Ovary (tissue), 9 donors: ENCODE results near the gene PPIB. TPM values are rescaled to one million over a fixed set of nuclear protein-coding genes. Genes with fewer than 3 reads are reported as not detected.

Experiments used
- DNase-seq, 5 donors: peaks; one replicate each; pipeline ENCODE4 v3.0.0-alpha.2; 2019 to 2020
- H3K27ac ChIP-seq, 2 donors: fragments of 200-600 bp; one replicate each; pipeline versions ENCODE4 v1.5.1 to v1.8.0; 2019 to 2022
- H3K27me3 ChIP-seq: fragments of 200-600 bp; one replicate; pipeline ENCODE4 v1.8.0; 2022
- H3K36me3 ChIP-seq: fragments of 200-600 bp; sonication (generic); one replicate; pipeline ENCODE4 v1.5.1; 2019
- H3K4me1 ChIP-seq: one replicate; pipeline ENCODE4 v1.8.1; 2013; ENCODE audit warnings: mild to moderate bottlenecking, moderate library complexity; ENCODE audit not compliant: insufficient read depth
- H3K4me3 ChIP-seq: fragments of 200-600 bp; sonication (generic); one replicate; pipeline ENCODE4 v1.5.1; 2017
- H3K9me3 ChIP-seq, 2 donors: fragments of 200-600 bp in 1 of 2; sonication (generic) in 1 of 2; one replicate each; pipeline versions ENCODE4 v1.5.1 to v1.8.1; 2013 to 2019; ENCODE audit warnings: mild to moderate bottlenecking in 1 of 2, moderate library complexity in 1 of 2
- EP300 ChIP-seq: sonication (generic); formaldehyde crosslinking; IDR thresholded peaks from one replicate; pipeline ENCODE4 v1.6.1; 2017; ENCODE audit warnings: antibody characterized with exemption
- POLR2A ChIP-seq: fragments of 450-650 bp; IDR thresholded peaks from one replicate; pipeline ENCODE4 v1.6.1; 2017; ENCODE audit warnings: antibody characterized with exemption, mild to moderate bottlenecking, moderate library complexity
- WGBS, 3 donors: extraction: QIAGEN DNeasy Blood & Tissue Kit in 1 of 3; methylation state at CpG; one replicate each; pipeline versions ENCODE4 v1.1.5 to v1.1.7; 2013 to 2017; 5-methylcytosine and 5-hydroxymethylcytosine counted together
- intact Hi-C, 4 donors: fragments of 100-400 bp; cut with DNase I; formaldehyde crosslinking; loops; one replicate each; pipeline versions ENCODE4 v1.11.0 to v1.15.1; 2022 to 2023
- polyA plus RNA-seq, 2 donors: library from polyadenylated mRNA; stranded (reverse); fragments of 200-250 nt in 1 of 2; fragments of 350-450 nt in 1 of 2; fragmentation: Illumina TruSeq in 1 of 2; extraction: RNeasy Lipid Tissue Mini Kit (QIAGEN cat#74804) in 1 of 2; gene quantifications; one replicate each; pipeline ENCODE4 v1.2.3, GENCODE V29; 2013 to 2014
- total RNA-seq, 7 donors: library from RNA; depleted of rRNA in 2 of 7; stranded (reverse); fragments of >200 nt in 2 of 7; fragmentation: NEBNext Ultra II Directional in 3 of 7; extraction: Animal tissue kit (Norgen Biotek cat#: 25700) in 3 of 7; gene quantifications; one replicate each; pipeline versions ENCODE4 v1.1.0 to v1.2.4, GENCODE V29; 2016 to 2023
- TF ChIP-seq, protein P1 (sequence below), 3 donors: fragments of 450-650 bp in 2 of 3; fragments of 200-600 bp in 1 of 3; IDR thresholded peaks; one replicate each; pipeline versions ENCODE4 v1.5.1 to v1.8.0; 2016 to 2022; ENCODE audit warnings: antibody characterized with exemption in 3 of 3, mild to moderate bottlenecking in 1 of 3
- donor health status: DM: no; HTN: no; CAD: no; lungs with moderate emphysema.
- donor health status: DM: no; HTN: no; CAD: no.
- donor health status: Bipolar disorder and iron deficiency.
- donor health status: DM: yes; HTN: yes; CAD: no.
- donor health status: DM: no; HTN: no; CAD: no.
- donor health status: DM: yes; HTN: yes; CAD: no.

The PPIB gene
- total and polyA plus RNA-seq, 9 donors: 201 to 589 (median 393) TPM

DNA sequence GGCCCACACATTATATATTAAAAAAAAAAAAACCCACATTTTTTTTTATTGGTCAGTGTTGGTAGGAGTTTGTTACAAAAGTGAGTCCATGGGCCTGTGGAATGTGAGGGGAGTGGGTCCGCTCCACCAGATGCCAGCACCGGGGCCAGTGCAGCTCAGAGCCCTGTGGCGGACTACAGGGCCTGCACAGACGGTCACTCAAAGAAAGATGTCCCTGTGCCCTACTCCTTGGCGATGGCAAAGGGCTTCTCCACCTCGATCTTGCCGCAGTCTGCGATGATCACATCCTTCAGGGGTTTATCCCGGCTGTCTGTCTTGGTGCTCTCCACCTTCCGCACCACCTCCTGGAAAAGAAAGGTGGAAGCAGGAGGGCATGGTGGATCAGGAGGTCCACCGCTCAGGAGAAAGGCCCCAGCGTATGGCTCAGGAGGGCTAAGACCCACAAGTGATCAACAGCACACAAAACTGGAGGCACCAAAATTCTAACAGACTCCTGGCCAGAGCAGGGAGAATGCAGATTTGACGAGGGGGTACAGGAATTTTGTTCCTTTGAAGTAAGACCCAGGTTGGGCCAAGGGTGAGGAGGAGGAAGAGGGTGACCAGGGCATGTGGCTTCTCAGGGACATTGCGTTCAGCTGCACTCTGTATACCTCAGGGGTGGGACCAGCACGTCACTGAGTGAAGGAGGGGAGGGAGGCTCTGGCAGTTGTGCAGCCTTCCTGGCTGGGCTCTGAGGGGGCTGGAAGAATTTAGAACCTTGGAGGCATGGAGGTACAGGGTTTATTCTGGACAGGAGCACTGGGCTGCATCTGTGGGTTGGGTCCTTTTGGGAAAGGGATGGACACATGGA lies 6.8 kb downstream of the PPIB start:
- Histone ChIP-seq H3K27me3 (no peaks in the 10 kb centered on the region), H3K27ac (no peak overlapping the region), H3K4me3 (no peak overlapping the region), H3K36me3 (no peaks in the 10 kb centered on the region), H3K4me1 (peaks cover 5% of the 10 kb centered on the region), H3K9me3 (no peaks in the 10 kb centered on the region)
- WGBS, 3 donors: 84% methylated on average over 15 of the region's 15 CpGs
- TF ChIP-seq EP300 (no peak), POLR2A (no peak)
- TF ChIP-seq, protein P1, sequence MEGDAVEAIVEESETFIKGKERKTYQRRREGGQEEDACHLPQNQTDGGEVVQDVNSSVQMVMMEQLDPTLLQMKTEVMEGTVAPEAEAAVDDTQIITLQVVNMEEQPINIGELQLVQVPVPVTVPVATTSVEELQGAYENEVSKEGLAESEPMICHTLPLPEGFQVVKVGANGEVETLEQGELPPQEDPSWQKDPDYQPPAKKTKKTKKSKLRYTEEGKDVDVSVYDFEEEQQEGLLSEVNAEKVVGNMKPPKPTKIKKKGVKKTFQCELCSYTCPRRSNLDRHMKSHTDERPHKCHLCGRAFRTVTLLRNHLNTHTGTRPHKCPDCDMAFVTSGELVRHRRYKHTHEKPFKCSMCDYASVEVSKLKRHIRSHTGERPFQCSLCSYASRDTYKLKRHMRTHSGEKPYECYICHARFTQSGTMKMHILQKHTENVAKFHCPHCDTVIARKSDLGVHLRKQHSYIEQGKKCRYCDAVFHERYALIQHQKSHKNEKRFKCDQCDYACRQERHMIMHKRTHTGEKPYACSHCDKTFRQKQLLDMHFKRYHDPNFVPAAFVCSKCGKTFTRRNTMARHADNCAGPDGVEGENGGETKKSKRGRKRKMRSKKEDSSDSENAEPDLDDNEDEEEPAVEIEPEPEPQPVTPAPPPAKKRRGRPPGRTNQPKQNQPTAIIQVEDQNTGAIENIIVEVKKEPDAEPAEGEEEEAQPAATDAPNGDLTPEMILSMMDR (IDR thresholded peaks at IDR 0.05): no peak
- peak in 1 of 5 donors; percentile 9 for DNase-seq
- intact Hi-C loops: no loop called here

DNA sequence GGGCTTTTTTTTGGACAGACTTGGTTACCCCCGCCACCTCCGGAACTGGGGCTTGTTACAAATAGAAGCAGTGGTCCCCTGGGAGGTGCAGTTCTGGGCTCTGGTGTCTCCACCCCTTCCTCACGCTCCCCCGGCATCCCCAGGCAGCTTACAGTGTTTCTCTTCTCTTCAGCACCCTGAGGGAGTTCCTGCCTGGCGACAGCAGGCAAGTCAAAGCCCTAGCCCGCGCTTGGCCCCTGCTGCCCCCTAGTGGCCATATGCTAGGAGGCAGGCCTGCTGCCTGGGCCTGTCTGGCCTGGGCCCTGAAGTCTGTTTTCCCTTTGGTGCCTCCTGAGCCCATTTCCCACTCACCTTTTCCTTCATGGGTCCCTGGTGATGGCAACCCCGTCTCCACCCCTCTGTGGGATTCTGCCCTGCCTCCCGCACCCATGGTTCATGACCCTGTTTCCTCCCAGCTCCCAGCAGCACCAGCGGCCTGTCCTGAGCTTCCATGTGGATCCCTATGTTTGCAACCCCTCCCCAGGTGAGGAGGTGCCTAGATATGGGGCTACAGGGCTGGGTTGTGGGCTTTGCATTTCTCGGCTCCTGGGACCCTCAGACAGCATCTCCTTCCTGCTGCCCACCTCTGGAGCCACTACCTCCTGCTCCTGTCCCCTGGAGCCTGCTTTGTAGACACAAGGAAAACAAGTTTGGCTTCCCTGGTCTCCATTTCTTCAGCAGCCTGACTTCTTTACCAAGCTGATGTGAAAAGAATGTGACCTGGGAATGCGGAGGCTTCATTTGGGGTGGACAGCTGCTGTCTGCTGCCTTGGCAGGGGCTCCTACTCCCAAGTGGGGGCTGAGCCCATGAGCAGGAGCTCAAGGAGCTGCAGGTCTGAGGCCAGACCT lies 9.1 kb downstream of the PPIB start:
- TF ChIP-seq, protein P1 (IDR thresholded peaks at IDR 0.05): peak; percentile 74 to 91 (median 85)
- no peak for TF ChIP-seq EP300
- no peak for TF ChIP-seq POLR2A
- Histone ChIP-seq H3K4me3 (no peak overlapping the region), H3K27me3 (no peaks in the 10 kb centered on the region), H3K4me1 (peaks cover 5% of the 10 kb centered on the region), H3K36me3 (no peaks in the 10 kb centered on the region), H3K27ac (no peak overlapping the region), H3K9me3 (no peaks in the 10 kb centered on the region)
- 10 to 16% (median 15%) methylated on average over 12 of the region's 12 CpGs for WGBS, 3 donors
- peak; percentile 81 to 91 (median 89) for DNase-seq
- intact Hi-C loops: no loop called here

DNA sequence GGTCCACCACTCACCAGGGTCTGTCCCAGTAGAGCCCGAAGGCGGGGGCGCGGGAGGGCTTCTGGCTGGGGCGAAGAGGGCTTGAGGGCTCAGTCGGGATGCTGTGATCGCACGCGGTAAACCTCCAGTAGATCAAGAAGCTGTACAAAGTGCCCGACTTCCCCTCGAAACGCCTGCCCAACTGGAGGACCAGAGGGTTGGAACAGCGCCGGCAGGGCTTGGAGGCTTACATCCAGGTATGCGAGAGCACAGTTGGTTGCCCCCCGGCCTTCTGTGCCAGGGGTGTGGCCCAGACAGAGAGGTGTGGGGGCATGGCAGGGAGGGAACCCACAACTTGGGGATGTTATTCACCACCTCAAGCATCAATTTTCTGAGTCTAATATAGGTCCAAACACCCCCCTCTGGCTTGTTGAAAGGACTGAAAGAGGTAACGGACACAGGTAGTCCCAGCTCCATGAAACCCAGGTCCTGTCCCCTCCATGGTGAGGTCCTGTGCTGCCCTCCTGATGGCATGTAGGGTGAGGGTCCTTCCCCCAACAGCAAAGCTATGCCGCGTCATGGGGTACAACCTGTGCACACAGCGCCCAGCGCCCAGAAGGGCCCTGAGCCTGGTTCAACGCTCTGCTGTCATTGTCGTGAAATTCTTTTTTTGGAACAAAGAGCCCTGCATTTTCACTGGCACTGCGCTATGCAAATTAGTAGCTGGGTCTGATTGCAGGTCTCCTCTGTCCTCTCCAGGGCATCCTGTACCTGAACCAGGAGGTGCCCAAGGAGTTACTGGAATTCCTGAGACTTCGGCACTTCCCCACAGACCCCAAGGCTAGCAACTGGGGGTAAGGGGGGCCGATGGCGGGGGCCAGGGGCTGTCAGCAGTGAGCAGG lies 10.1 kb downstream of the PPIB start:
- H3K27ac ChIP-seq: no peak overlapping the region
- WGBS, 3 donors: 26 to 32% (median 32%) methylated on average over 25 to 27 of the region's 27 CpGs
- peak in 2 of 5 donors; percentile 16 to 49 for DNase-seq
- no peak overlapping the region for H3K4me3 ChIP-seq
- H3K4me1 ChIP-seq: peaks cover 5% of the 10 kb centered on the region
- H3K36me3 ChIP-seq: no peaks in the 10 kb centered on the region
- no peaks in the 10 kb centered on the region for H3K9me3 ChIP-seq
- H3K27me3 ChIP-seq: no peaks in the 10 kb centered on the region
- no peak for TF ChIP-seq EP300
- TF ChIP-seq POLR2A: no peak
- TF ChIP-seq, protein P1 (IDR thresholded peaks at IDR 0.05): no peak
- intact Hi-C loops: no loop called here
